Testis (tissue), 2 donors: ENCODE data around the gene ZDHHC16.
A peak's percentile ranks its signal among the peaks of the same experiment; 100 is the strongest.

Source experiments
- CTCF ChIP-seq, 3 experiments: fragments of 450-650 bp in 2 of 3; fragments of 200-600 bp in 1 of 3; sonication (generic) in 1 of 3; IDR thresholded peaks; one replicate each; pipeline ENCODE4 v1.5.1; 2016 to 2019; ENCODE audit warnings: antibody characterized with exemption in 3 of 3, mild to moderate bottlenecking in 2 of 3, moderate library complexity in 1 of 3
- POLR2A ChIP-seq: fragments of 450-650 bp; IDR thresholded peaks from one replicate; pipeline ENCODE4 v1.6.1; 2017; ENCODE audit warnings: antibody characterized with exemption, mild to moderate bottlenecking, moderate library complexity

DNA sequence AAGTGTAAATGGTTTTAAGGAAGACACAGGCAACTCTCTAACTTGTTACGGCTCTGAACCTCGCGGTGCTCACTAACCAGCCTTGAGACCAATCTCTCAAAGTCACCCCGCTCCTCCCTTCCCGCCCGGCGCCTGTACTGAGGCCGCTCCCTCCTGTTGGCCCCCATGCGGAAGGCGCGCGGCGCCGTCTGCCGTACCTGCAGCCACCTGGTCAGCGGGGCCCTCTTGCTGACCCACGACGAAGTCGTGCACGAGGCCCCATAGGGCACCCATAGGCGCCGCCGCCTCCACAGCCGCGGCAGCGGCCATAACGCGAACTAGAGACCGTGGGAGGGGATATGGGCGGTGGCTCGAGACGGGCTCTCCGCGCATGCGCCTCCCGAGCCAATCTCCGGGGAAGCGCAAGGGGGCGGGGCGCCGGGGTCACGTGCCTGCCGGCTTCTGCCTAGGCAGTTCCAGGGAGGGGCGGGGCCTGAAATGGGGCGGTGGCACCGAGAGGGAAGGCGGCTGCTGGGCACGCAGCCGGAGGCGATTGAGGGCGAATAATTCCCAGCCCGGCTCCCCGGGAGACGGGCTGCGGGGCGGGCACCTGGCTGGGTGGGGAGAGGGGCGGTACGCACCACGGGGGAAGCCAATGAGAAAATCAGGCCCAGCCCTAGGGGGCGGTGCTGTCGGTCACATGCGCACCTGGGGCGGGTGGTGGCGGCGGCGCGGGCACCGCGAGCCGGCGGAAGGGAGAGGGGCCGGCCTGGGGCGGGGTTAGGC lies 52.3 kb downstream of the ZDHHC16 start, which contains the start of gene MMS19:
- no peak for TF ChIP-seq POLR2A
- TF ChIP-seq CTCF (IDR thresholded peaks at IDR 0.05), result peak in 2 of 3 experiments; percentile 8 to 9
